Neural crest cell (in vitro differentiated cells): ENCODE measurements around the gene TP53AIP1. TPM values are rescaled to one million over a fixed set of nuclear protein-coding genes. Genes with fewer than 3 reads are reported as not detected.

Experiments used
- DNase-seq: peaks from one replicate; pipeline ENCODE4 v3.0.0; 2021; ENCODE audit warnings: low read depth, mixed read lengths, low spot score
- H3K27ac Mint-ChIP-seq: one replicate; pipeline ENCODE4 v1.8.0; 2021; ENCODE audit warnings: mild to moderate bottlenecking, mixed read lengths; ENCODE audit not compliant: unreplicated experiment
- H3K27me3 Mint-ChIP-seq: 2 replicates; pipeline ENCODE4 v1.8.0; 2021; ENCODE audit warnings: low read depth, mild to moderate bottlenecking, mixed read lengths
- H3K36me3 Mint-ChIP-seq: 2 replicates; pipeline ENCODE4 v1.8.0; 2021; ENCODE audit warnings: low read depth, mild to moderate bottlenecking, mixed read lengths
- H3K4me1 Mint-ChIP-seq: 2 replicates; pipeline ENCODE4 v1.8.0; 2021; ENCODE audit warnings: mixed read lengths
- H3K4me3 Mint-ChIP-seq: one replicate; pipeline ENCODE4 v1.8.0; 2021; ENCODE audit warnings: mild to moderate bottlenecking, mixed read lengths
- H3K9me3 Mint-ChIP-seq: 2 replicates; pipeline ENCODE4 v1.8.0; 2021; ENCODE audit warnings: mixed read lengths
- CTCF ChIP-seq: fragments of 200-600 bp; sonication (generic); conservative IDR thresholded peaks from 2 replicates; pipeline ENCODE4 v1.5.0; 2021; ENCODE audit warnings: antibody characterized with exemption, mild to moderate bottlenecking
- total RNA-seq: library from RNA; stranded (reverse); gene quantifications from 2 replicates; pipeline ENCODE4 v1.2.1, GENCODE V29; 2021

TP53AIP1 gene
- total RNA-seq, 1 donor from 2014 or later: not detected

GRCh38 chr11:128963744-128964325 lies 21.2 kb upstream of the TP53AIP1 start:
- Mint-ChIP-seq H3K27ac (no peak overlapping the region), H3K9me3 (no peaks in the 10 kb centered on the region), H3K4me3 (no peak overlapping the region), H3K36me3 (no peaks in the 10 kb centered on the region), H3K27me3 (no peaks in the 10 kb centered on the region), H3K4me1 (peaks cover 16% of the 10 kb centered on the region)
- DNase-seq: no peak
- TF ChIP-seq CTCF: no peak

GRCh38 chr11:128962896-128963295 lies 20.2 kb upstream of the TP53AIP1 start:
- Mint-ChIP-seq H3K9me3 (no peaks in the 10 kb centered on the region), H3K27ac (no peak overlapping the region), H3K4me3 (no peak overlapping the region), H3K27me3 (no peaks in the 10 kb centered on the region), H3K4me1 (peaks cover 16% of the 10 kb centered on the region), H3K36me3 (no peaks in the 10 kb centered on the region)
- no peak for TF ChIP-seq CTCF
- DNase-seq: no peak

GRCh38 chr11:128961645-128962044 lies 19.0 kb upstream of the TP53AIP1 start:
- H3K36me3 Mint-ChIP-seq: no peaks in the 10 kb centered on the region
- peaks cover 16% of the 10 kb centered on the region for H3K4me1 Mint-ChIP-seq
- no peaks in the 10 kb centered on the region for H3K9me3 Mint-ChIP-seq
- H3K27ac Mint-ChIP-seq: no peak overlapping the region
- no peak overlapping the region for H3K4me3 Mint-ChIP-seq
- DNase-seq: no peak
- TF ChIP-seq CTCF: no peak
- no peaks in the 10 kb centered on the region for H3K27me3 Mint-ChIP-seq

GRCh38 chr11:128957202-128957482 lies 14.5 kb upstream of the TP53AIP1 start:
- Mint-ChIP-seq H3K27ac (no peak overlapping the region), H3K4me1 (peaks cover 4% of the 10 kb centered on the region), H3K36me3 (no peaks in the 10 kb centered on the region), H3K27me3 (no peaks in the 10 kb centered on the region), H3K4me3 (no peak overlapping the region), H3K9me3 (no peaks in the 10 kb centered on the region)
- DNase-seq: no peak
- TF ChIP-seq CTCF: no peak

GRCh38 chr11:128956401-128957201 lies 13.9 kb upstream of the TP53AIP1 start:
- H3K27ac Mint-ChIP-seq: no peak overlapping the region
- H3K4me3 Mint-ChIP-seq: no peak overlapping the region
- no peaks in the 10 kb centered on the region for H3K9me3 Mint-ChIP-seq
- DNase-seq: peak; percentile 37
- H3K27me3 Mint-ChIP-seq: no peaks in the 10 kb centered on the region
- no peaks in the 10 kb centered on the region for H3K36me3 Mint-ChIP-seq
- peaks cover 4% of the 10 kb centered on the region for H3K4me1 Mint-ChIP-seq
- peak; percentile 88 for TF ChIP-seq CTCF
